Activated CD4-positive, alpha-beta T cell treated with anti-CD3 and anti-CD28 coated beads, Interleukin-2, amount 50 U/mL, for 24 hours (primary cell): ENCODE measurements around the gene ZC3H4.
A peak's percentile ranks its signal among the peaks of the same experiment; 100 is the strongest.
"Not testable (repeated sequence)": the region's sequence is repeated elsewhere in the genome, so short reads cannot be mapped to it uniquely, and the experiment has no call there.

ENCODE experiments used
- DNase-seq, 2 donors: peaks; one replicate each; pipeline ENCODE4 v3.0.0-alpha.2; 2020; ENCODE audit warnings: low read depth in 1 of 2, low spot score in 1 of 2

ZC3H4 gene

DNA sequence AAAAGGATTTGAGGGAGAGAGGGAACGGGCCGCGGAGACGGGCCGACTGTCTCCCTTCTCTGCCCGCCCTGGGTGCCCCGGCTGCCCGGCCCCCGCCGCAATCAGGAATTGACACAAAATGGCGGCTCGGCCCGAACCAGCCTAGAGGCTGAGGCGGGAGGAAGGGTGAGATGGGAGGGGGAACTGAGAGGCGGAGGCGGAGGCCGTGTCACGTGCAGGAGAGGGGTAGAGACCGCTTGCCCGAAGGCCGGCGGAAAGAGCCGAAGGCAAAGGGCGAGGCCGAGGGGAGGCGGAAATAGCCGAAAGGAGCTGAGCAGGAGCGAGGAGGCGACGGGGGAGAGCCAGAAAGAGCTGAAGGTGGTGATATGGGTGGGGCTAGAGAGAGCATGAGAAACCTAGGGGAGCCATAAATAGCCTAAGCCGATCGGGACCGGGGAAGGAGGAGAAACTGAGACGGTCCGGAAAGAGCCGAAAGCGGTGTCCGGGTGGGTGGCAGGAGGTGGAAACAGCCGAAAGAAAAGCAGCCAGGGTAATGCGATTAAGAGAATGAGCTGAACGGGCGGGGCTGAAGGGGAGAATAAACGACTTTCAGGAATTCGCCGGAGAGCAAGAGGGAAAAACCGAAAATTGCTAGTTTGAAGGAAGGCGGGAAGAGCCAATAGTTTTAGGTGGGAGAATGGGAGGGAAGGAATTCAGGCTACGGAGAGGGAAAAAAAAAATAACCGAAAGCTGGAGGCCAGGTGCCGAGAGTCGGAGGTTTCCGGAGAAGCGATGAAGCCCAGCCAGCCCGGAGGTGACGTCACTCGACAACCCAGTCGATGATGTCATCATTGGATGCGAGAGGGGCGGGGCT is at the start of gene ZC3H4:
Gene ZC3H4 (minus strand): TSS at position 780 of the 853 bp plus-strand sequence. CDS start 1,192 bp downstream, outside the sequence.
- peak; percentile 95 to 98 for DNase-seq

DNA sequence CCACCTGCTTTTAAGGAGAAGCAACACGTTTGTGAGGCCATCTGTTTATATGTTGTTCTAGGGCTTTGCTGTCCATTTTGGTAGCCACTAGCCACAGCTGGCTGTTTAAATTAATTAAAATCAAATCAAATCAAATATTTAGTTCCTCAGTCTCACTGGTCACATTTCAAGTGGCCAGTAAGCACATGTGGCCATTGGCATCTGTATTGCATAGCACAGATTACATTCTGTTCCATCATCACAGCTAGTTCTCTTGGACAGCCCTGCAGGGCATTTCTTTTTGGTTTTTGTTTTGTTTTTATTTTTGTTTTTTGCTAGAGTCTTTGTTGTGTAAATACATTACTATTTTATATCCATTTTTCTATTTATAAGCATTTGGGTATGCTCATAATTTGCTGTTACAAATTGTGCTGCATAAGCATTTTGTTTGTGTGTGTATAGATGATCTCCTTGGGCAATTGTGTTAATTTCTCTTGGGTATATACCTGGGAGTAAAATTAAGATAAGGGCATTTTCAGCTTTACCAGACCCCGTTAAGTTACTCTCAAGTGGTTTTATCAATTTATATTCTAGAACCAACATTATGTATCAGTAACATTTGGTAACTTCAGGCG is 48.4 kb upstream of the ZC3H4 start:
- no peak for DNase-seq

DNA sequence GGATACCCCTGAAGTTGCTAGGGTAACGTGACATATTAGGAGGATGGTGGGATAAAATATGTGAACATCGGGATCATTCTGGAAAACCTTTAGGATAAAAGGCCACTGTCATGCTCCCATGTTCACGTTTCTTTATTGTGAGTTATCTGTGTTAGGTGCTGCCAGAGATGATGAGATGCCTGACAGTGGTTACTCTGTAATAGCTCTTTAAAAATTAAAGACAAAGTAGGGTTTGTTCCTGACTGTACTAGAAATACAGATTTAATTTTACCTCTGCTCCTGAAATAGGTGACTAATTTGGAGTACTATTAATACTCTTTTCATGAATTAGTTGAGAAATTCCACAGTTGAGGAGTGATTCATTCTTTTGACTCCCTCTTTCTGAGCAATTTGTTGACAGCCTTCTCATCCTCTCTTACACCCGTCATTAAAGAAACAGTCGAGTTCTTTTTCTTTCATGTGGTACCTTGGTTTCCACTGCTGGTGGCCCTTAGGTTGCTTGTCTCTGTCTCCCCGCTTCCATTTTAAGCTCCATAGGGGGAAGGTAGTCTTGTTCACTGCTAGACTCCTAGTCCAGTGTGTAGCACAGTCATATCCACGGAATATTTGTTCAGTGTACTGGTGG is 45.4 kb upstream of the ZC3H4 start:
- DNase-seq: peak in 1 of 2 donors; percentile 59

- DNase-seq: no peak
Measured at GRCh38 chr19:47158367-47158791, 44.8 kb upstream of the ZC3H4 start.

DNA sequence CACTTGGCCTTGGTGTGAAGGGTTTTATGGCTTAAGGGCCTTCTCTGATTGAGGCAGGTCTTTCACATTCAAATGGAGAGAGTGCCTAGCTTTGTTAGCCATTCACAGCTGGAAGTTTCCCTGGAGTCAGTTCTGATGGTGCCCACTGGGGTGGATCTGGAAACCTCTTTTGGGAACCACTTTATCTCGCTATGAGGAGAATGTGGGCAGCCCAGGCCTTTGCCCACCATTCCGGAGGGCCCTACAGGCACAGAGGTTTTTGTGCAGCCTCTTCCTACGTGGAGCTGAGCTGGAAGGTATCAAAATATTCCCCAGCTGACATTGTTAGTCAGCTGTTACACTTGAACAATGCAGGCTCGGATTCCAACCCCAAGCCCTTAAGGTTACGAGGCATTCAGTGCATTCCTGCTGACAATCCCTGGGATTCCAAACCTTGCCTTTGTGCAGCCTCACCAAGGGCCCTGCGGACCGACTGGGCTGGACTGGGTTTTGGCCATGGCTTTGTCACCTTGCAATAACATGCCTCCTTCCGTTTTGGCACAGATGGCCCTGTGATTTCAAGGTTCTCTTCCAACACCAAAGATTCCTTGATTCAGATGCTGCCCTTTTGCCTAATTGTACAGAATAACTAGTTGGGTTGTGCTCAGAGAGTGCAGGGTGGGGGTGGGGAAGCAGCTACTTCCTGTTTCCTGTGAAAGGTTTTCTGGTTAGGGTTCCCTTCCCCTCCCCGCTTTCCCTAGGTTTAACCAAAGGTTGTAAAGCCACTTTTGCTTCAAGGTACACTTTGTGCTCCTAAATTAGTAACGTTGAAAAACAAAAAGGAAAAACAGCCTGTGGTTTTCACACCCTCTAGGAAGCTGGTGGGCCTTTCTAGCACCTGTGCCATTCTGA is 44.1 kb upstream of the ZC3H4 start:
- DNase-seq: no peak

DNA sequence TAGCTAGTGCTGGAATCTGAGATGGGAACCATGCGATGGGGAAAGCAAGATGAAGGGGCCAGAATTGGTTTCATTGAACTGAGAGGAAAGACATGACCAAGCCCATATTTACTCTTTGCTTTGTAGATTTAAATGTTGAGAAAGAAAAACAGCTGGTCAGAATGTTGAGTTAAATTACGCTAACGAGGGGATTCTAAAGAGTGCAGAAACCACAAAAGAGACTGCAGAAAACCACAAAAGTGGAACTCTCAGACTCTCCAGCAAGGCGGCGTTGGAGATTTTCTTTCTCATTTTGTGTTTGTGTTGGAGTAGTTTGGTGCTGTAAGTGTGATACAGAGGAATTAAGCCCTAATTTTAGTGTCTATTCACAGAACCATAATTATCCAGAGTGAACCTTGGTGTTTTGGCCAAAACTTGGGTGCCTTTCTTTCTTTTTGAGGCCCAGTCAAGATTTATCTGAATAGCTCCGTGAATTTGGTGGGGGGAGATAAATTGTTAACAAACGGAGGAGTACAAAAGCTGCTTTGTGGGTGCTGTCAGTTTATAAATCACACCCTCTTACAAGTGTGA is 43.4 kb upstream of the ZC3H4 start:
- DNase-seq: no peak

DNA sequence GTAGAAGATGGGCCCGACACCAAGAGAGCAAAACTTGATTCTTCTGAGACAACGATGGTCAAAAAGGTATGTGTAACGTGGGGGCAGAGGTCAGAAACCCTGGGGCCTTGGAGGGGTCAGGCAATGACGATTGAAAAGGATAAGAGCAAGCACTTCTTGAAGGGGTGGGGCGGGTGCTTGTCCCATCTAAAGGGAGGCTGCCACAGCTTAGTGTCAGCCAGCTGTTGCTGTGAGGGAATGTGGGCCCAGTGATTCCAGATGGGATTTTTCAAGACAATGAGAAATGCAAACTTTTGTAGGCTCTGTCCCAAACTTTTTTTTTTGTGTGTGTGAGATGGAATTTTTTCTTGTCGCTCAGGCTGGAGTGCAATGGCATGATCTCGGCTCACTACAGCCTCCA is 41.6 kb upstream of the ZC3H4 start:
- no peak for DNase-seq

GRCh38 chr19:47153266-47153665 is 39.7 kb upstream of the ZC3H4 start:
- DNase-seq: no peak

DNA sequence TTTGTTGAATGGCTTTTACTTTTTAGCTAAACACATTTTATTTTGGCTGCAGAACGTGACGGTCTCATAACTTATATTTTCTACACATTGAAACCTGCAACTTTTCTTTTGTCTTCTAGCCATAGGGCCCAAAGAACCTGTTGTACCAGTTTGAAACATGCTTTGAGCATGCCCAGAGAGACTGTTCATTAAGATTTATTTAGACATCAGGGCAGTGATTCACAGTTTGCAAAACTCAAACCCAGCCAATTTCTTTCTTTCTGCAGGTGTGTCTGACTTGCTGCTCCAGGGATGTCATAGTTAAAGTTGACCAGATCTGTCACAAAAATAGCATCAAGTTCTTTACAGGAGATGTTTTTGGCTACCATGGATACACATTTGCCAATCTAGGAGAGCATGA is 39.1 kb upstream of the ZC3H4 start:
- no peak for DNase-seq

DNA sequence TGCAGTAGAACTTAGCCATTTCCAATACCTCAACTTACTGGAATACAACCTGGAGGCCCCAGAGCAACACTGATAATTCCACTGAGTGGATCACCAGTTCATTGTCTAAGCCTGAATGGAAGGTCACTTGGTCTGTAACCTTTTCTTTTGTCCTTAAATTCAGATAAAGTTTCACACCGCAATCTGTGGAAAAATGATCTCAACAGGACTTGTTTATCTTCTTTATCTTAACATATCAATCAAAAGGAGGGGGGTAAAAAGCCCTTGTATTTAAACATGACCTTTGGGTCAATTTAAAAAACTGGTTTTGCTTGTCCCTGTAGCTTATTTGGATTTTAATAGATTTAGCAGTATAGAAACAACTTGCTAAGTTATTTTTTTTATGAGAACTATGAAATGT is 38.6 kb upstream of the ZC3H4 start:
- no peak for DNase-seq

DNA sequence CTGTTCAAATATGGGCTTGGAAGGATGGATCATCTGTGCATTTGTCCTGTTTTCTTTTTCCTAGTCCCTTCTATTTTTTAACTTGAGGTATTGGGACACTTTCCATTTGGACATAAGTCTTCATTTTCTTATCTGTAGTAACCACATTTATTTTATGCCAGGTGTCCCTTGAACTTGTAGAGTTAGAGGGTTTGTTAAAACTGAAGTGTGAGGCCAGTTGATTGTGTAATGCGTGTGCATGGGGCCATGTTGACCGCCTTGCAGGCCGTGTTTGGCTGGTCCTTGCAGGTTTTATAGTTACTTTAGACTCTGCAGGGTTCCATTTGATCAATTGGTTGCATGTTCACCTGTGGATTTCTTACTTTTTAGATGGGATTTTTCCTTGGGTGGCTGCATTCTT is 38.1 kb upstream of the ZC3H4 start:
- DNase-seq: no peak

GRCh38 chr19:47146920-47147319 is 33.3 kb upstream of the ZC3H4 start:
- no peak for DNase-seq

- no peak for DNase-seq
Measured at GRCh38 chr19:47145639-47146486, 32.3 kb upstream of the ZC3H4 start.

- DNase-seq: no peak
Measured at GRCh38 chr19:47144630-47145029, 31.1 kb upstream of the ZC3H4 start.

DNA sequence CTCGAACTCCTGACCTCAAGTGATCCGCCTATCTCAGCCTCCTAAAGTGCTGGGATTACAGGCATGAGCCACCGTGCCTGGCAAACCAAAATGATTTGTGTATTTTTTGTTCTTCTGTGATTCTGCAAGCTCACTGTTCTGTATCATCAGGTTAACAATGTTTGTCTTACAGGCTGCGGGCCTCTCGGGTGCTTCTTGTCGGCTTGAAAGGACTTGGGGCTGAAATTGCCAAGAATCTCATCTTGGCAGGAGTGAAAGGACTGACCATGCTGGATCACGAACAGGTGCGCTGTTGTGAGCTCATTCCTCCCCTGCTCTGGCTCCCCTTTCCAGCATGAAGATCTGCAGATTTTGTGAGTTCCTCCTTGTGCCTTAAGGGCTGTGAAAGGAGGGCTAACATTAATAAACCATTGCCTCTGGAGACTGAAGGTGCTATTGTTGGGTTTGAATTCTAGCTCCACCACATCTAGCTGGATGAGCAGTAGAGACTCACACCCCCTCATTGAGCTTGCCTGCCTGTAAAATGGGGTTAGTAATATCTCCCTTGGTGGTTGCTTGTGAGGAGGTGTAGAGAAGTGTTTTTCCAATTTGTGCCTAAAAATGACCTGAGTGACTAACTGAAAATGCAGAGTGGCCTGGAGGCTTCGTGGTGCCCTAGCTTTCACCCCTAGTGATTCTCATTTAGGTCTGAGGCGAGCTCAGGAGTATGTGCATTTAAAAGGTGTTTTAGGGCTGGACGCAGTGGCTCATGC is 29.9 kb upstream of the ZC3H4 start:
- DNase-seq: no peak

DNA sequence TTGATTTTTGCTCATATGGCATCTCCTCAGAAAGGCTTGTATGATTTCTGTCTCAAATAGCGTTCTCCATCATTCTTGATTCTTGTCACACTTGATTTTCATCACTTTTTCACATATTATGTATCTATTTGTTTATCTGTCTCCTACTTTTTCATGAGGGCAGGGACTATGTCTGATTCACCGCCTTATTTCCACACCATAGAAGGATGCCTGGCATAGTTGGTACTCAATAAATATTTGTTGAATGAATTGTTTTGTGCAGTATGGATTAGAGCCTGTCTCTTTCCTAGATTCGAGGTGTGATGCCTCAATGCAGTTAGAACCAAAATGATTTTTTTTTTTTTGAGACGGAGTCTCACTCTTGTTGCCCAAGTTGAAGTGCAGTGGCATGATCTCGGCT is 29.2 kb upstream of the ZC3H4 start:
- DNase-seq: no peak

DNA sequence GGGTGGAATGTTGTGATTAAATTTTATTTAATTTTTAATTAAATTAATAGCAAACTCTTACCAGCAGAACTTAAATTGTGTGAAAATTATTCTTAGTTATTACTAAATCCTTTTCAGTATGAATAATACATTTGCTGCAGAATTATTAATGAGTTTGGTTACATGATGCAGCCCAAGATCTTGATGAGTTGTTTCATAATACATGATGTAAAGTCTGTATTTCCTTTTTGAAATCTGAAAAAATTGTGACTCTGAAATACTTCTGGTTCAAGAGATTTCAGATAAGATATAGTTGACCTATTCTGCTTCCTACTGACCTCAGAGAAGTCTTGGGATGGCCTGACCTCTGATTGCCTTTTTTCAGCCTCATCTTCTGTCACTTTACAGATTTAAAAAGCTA is 28.1 kb upstream of the ZC3H4 start:
- DNase-seq: no peak

DNA sequence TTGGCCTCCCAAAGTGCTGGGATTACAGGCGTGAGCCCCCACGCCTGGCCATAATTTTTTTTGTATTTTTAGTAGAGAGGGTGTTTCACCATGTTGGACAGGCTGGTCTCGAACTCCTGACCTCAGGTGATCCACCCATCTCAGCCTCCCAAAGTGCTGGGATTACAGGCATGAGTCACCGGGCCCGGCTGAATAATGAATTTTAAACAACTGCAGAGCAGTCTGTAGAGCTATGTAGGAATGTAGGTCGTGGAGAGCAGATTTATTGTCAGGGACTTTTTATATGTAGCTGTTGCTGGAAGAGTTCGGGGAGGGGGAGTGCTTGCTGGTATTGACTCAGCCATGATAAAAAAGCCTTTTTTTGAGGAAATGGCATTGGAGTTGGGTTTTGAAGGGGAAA is 27.7 kb upstream of the ZC3H4 start:
- not testable (repeated sequence) for DNase-seq

- DNase-seq: no peak
Measured at GRCh38 chr19:47135156-47135555, 21.6 kb upstream of the ZC3H4 start.
